ENCODE results near the gene ISG20. TPM values are rescaled to one million over a fixed set of nuclear protein-coding genes. Genes with fewer than 3 reads are reported as not detected.
A peak's percentile ranks its signal among the peaks of the same experiment; 100 is the strongest.

Gene ISG20
- total RNA-seq, 1 experiment from 2014 or later: 14.9 TPM

GRCh38 chr15:88690331-88690730, 51.5 kb downstream of the ISG20 start:
- ATAC-seq (peak; percentile 57), DNase-seq (ENCODE audit: low read depth, low spot score) (no peak)
- Histone ChIP-seq H3K27me3 (ENCODE audit: control insufficient read depth, insufficient read depth, low read length) (peaks cover 10% of the 10 kb centered on the region), H3K27ac (ENCODE audit: low read length) (no peak overlapping the region), H3K4me3 (ENCODE audit: low read depth in 2 of 2, low read length in 2 of 2) (no peak overlapping the region), H3K4me1 (ENCODE audit: control insufficient read depth, insufficient read depth, low read length) (no peaks in the 10 kb centered on the region), H3K9me3 (ENCODE audit: control insufficient read depth, insufficient read depth, low read depth, low read length) (no peaks in the 10 kb centered on the region), H3K36me3 (ENCODE audit: control insufficient read depth, insufficient read depth, low read length) (no peaks in the 10 kb centered on the region)
- intact Hi-C loops (cut with micrococcal nuclease; ENCODE audit: unreplicated experiment) (no loop called here), in situ Hi-C loops (cut with HindIII; ENCODE audit: low pct_unique_long_range_greater_than_20kb, low sequenced_read_pairs) (no loop called here)
- no peak for TF ChIP-seq SIN3A (IDR thresholded peaks at IDR 0.05; ENCODE audit: borderline replicate concordance, insufficient read depth, low read depth, low read length)
- POLR2A ChIA-PET: no interaction called here
- BruUV-seq (replicated peaks): no TSS peak
- CTCF ChIA-PET: no interaction called here

DNA sequence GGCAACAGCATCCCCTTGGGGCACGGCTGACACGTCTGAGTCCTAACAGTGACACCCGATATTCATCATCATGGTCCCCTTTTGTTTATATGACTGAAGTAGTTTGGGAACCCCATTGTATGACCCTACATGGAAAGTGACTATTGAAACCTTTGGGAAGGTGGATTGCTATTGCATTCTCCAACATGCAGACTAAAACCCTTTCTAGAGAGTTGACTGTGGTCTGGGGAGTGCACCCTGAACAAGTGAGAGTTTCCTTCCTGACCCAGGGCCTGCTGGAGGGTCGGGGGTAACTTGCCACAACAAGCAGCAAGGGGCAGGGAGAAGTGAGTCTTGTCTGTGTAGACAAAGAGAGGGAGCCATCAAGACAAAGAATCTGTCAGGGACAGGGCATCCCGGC, 54.4 kb downstream of the ISG20 start:
- in situ Hi-C loops (cut with HindIII; ENCODE audit: low pct_unique_long_range_greater_than_20kb, low sequenced_read_pairs) (no loop called here), intact Hi-C loops (cut with micrococcal nuclease; ENCODE audit: unreplicated experiment) (no loop called here)
- CTCF ChIA-PET: no interaction called here
- Histone ChIP-seq H3K4me1 (ENCODE audit: control insufficient read depth, insufficient read depth, low read length) (no peaks in the 10 kb centered on the region), H3K9me3 (ENCODE audit: control insufficient read depth, insufficient read depth, low read depth, low read length) (no peaks in the 10 kb centered on the region), H3K27me3 (ENCODE audit: control insufficient read depth, insufficient read depth, low read length) (peaks cover 17% of the 10 kb centered on the region), H3K27ac (ENCODE audit: low read length) (no peak overlapping the region), H3K36me3 (ENCODE audit: control insufficient read depth, insufficient read depth, low read length) (no peaks in the 10 kb centered on the region), H3K4me3 (ENCODE audit: low read depth in 2 of 2, low read length in 2 of 2) (no peak overlapping the region)
- BruUV-seq (replicated peaks): no TSS peak
- POLR2A ChIA-PET: no interaction called here
- DNase-seq (ENCODE audit: low read depth, low spot score) (no peak), ATAC-seq (no peak)
- no peak for TF ChIP-seq SIN3A (IDR thresholded peaks at IDR 0.05; ENCODE audit: borderline replicate concordance, insufficient read depth, low read depth, low read length)
- TF ChIP-seq POLR2AphosphoS5 (IDR thresholded peaks at IDR 0.05; ENCODE audit: low read depth, low read length): no peak
- TF ChIP-seq, protein P1, sequence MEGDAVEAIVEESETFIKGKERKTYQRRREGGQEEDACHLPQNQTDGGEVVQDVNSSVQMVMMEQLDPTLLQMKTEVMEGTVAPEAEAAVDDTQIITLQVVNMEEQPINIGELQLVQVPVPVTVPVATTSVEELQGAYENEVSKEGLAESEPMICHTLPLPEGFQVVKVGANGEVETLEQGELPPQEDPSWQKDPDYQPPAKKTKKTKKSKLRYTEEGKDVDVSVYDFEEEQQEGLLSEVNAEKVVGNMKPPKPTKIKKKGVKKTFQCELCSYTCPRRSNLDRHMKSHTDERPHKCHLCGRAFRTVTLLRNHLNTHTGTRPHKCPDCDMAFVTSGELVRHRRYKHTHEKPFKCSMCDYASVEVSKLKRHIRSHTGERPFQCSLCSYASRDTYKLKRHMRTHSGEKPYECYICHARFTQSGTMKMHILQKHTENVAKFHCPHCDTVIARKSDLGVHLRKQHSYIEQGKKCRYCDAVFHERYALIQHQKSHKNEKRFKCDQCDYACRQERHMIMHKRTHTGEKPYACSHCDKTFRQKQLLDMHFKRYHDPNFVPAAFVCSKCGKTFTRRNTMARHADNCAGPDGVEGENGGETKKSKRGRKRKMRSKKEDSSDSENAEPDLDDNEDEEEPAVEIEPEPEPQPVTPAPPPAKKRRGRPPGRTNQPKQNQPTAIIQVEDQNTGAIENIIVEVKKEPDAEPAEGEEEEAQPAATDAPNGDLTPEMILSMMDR (IDR thresholded peaks at IDR 0.05): no peak
- no peak for TF ChIP-seq REST (IDR thresholded peaks at IDR 0.05; ENCODE audit: insufficient read depth in 1 of 2, low read depth in 2 of 2, low read length in 1 of 2)
- no peak for TF ChIP-seq TCF7L2 (IDR thresholded peaks at IDR 0.05; ENCODE audit: low read depth, low read length)

- H3K4me1 ChIP-seq (ENCODE audit: control insufficient read depth, insufficient read depth, low read length): no peaks in the 10 kb centered on the region
- no peak overlapping the region for H3K27ac ChIP-seq (ENCODE audit: low read length)
- no TSS peak for BruUV-seq (replicated peaks)
- no peak for DNase-seq (ENCODE audit: low read depth, low spot score)
- peaks cover 14% of the 10 kb centered on the region for H3K27me3 ChIP-seq (ENCODE audit: control insufficient read depth, insufficient read depth, low read length)
- no peak for ATAC-seq
- CTCF ChIA-PET: no interaction called here
- TF ChIP-seq REST (IDR thresholded peaks at IDR 0.05; ENCODE audit: insufficient read depth in 1 of 2, low read depth in 2 of 2, low read length in 1 of 2): no peak
- no peaks in the 10 kb centered on the region for H3K36me3 ChIP-seq (ENCODE audit: control insufficient read depth, insufficient read depth, low read length)
- intact Hi-C loops (cut with micrococcal nuclease; ENCODE audit: unreplicated experiment) (no loop called here), in situ Hi-C loops (cut with HindIII; ENCODE audit: low pct_unique_long_range_greater_than_20kb, low sequenced_read_pairs) (no loop called here)
- no peak overlapping the region for H3K4me3 ChIP-seq (ENCODE audit: low read depth in 2 of 2, low read length in 2 of 2)
- H3K9me3 ChIP-seq (ENCODE audit: control insufficient read depth, insufficient read depth, low read depth, low read length): no peaks in the 10 kb centered on the region
- POLR2A ChIA-PET: no interaction called here
Observed at GRCh38 chr15:88695101-88695500, 56.3 kb downstream of the ISG20 start.
